Measurements from ENCODE around the gene CISD2.
"Not testable (repeated sequence)": the region's sequence is repeated elsewhere in the genome, so short reads cannot be mapped to it uniquely, and the experiment has no call there.

Gene CISD2

DNA sequence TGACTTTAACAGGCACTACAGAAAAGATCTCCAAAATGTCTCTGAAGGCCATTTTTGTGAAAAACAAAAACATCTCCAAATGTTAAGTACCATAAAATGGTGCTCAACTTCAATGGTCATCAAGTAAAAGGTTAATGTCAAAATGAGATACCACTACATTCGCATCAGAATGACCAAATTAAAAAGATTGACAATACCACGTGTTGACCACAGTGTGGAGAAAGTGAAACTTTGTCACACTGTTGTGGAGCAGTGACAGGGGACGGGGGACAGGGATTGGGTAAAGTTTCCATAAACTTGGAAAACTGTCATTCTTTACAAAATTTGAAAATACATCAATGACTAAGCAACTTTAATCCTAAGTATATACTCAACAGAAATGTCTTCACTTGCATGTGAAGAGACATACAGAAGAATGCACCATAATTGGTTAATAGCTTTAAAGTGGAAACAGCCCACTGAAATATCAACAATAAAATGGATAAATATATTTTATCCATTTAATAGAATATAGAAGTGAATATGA, 19.1 kb upstream of the CISD2 start:
- in situ Hi-C loops (cut with MboI; ENCODE audit: low sequenced_read_pairs): no loop called here

DNA sequence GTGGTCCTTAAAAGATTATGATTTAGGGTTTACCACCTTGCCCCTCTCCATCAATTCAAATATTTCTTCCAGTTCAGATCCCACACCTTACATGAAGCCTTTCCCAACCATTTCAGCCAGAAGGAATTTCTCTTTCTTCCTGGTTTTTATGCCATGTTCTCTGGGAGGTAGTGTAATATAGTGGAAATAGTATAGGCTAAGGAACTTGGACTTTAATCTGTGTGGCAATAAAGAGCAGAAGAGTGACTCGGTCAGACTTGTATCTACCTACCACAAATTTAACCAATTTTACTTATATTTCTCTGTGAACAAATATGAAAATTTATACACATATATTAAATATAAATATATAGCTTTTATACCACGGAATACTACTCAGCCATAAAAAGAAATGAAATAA, 18.4 kb upstream of the CISD2 start:
- in situ Hi-C loops (cut with MboI; ENCODE audit: low sequenced_read_pairs): no loop called here

GRCh38 chr4:102858828-102859464, 9.8 kb upstream of the CISD2 start:
- in situ Hi-C loops (cut with MboI; ENCODE audit: low sequenced_read_pairs): no loop called here

- in situ Hi-C loops (cut with MboI; ENCODE audit: low sequenced_read_pairs): no loop called here
These were observed 8.0 kb upstream of the CISD2 start for GRCh38 chr4:102860611-102861324.

- in situ Hi-C loops (cut with MboI; ENCODE audit: low sequenced_read_pairs): no loop called here
These were observed 6.8 kb upstream of the CISD2 start for GRCh38 chr4:102862016-102862415.

- in situ Hi-C loops (cut with MboI; ENCODE audit: low sequenced_read_pairs): no loop called here
These were observed 6.0 kb upstream of the CISD2 start for GRCh38 chr4:102862747-102863146.

DNA sequence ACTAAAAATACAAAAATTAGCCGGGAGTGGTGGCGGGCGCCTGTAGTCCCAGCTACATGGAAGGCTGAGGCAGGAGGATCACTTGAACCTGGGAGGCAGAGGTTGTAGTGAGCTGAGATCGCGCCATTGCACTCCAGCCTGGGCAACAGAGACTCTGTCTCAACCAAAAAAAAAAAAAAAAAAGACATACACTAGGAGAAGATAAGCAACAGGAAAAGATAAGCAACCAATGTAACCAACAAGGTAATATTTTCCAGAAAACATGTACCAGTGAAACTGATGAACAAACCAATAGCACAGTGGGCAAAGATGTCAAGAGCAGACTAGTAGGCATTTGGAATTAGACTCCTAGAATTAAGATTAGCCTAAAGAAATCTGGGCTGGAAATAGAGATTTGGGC, 3.5 kb upstream of the CISD2 start:
- in situ Hi-C loops (cut with MboI; ENCODE audit: low sequenced_read_pairs): not testable (repeated sequence)

- in situ Hi-C loops (cut with MboI; ENCODE audit: low sequenced_read_pairs): no loop called here
These were observed 1.3 kb upstream of the CISD2 start for GRCh38 chr4:102867278-102868152.

DNA sequence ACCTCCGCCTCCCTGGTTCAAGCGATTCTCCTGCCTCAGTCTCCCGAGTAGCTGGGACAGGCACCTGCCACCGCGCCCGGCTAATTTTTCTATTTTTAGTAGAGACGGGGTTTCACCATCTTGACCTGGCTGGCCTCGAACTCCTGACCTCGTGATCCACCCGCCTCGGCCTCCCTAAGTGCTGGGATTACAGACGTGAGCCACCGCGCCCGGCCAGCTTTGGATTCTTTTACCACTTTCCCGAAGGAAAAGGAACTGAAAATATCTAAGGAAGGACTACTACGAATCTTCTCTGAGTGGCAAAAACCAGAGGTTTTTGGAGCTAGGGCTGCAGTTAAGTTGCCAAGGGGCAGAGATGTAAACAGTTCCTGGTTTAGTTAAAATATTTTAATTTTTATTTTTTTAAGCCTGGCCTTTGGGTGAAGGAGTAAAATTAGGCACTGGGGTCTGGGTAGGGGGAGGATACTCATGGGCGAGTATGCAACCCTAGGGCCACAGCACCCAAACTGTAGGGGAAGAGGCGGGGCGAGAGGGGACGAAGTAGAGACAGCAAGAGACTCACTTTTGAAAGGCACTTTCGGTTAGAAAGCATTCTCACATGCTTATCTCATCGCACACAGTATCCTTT, 525 bp upstream of the CISD2 start:
- in situ Hi-C loops (cut with MboI; ENCODE audit: low sequenced_read_pairs): no loop called here

- in situ Hi-C loops (cut with MboI; ENCODE audit: low sequenced_read_pairs): no loop called here
These were observed 891 bp downstream of the CISD2 start for GRCh38 chr4:102869569-102870197.

DNA sequence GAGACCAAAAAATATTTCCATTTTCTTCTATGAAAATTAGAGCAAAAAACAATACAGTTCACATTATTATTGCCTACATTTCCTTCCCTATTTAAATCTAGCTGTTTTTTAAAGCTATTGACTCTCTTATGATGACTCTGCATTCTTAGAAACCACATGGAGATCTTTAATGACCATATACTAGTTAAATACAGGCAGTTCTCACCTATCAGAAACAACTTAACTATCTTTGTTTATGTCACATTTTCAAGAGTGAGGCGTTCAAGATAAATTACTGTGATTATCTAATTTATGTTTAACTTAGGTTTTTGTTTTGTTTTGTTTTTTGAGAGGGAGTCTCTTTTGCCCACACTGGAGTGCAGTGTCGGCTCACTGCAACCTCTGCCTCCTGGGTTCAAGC, 3.0 kb downstream of the CISD2 start:
- in situ Hi-C loops (cut with MboI; ENCODE audit: low sequenced_read_pairs): no loop called here

- in situ Hi-C loops (cut with MboI; ENCODE audit: low sequenced_read_pairs): not testable (repeated sequence)
These were observed 8.8 kb downstream of the CISD2 start for GRCh38 chr4:102877477-102878106.

GRCh38 chr4:102878349-102878748, 9.6 kb downstream of the CISD2 start:
- in situ Hi-C loops (cut with MboI; ENCODE audit: low sequenced_read_pairs): not testable (repeated sequence)

- in situ Hi-C loops (cut with MboI; ENCODE audit: low sequenced_read_pairs): no loop called here
These were observed 10.1 kb downstream of the CISD2 start for GRCh38 chr4:102878901-102879300.

- in situ Hi-C loops (cut with MboI; ENCODE audit: low sequenced_read_pairs): no loop called here
These were observed 12.6 kb downstream of the CISD2 start for GRCh38 chr4:102881343-102881742.

DNA sequence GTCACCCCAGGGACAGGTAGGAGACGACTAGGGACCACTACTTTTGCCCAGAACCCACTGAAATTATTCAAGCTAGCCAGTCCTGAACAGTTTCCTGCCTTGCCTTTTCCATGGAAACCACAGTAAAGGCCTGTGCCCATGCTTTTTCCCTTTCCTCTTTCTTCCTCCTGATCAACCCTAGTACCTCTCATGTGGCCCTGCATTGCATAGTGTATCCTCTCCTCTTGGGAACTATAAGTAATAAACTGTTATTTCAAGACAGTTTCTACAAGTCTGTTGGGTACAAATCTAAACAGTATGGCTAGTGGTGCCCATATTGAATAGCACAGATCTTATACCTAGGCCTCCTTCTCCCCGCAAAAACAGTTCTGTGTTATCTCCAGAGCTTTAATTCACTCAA, 14.5 kb downstream of the CISD2 start:
- in situ Hi-C loops (cut with MboI; ENCODE audit: low sequenced_read_pairs): no loop called here

DNA sequence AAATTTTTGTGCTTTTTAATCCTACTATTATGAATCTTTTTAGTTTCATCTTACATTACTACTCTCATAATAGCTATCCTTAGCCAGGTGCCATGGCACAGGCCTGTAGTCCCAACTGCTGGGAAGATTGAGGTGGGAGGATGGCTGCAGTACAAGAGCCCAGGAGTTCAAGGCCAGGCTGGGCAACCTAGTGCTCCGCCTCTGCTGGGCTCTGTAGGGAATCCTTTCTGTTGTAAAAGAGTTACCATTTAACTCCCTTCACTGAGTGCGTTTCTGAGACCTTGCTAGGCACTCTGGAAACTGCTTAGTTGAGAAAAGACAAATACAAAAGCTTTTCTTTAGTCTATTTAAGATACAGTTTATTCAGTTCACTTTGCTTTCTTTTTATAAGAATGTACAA, 19.8 kb downstream of the CISD2 start:
- in situ Hi-C loops (cut with MboI; ENCODE audit: low sequenced_read_pairs): not testable (repeated sequence)

DNA sequence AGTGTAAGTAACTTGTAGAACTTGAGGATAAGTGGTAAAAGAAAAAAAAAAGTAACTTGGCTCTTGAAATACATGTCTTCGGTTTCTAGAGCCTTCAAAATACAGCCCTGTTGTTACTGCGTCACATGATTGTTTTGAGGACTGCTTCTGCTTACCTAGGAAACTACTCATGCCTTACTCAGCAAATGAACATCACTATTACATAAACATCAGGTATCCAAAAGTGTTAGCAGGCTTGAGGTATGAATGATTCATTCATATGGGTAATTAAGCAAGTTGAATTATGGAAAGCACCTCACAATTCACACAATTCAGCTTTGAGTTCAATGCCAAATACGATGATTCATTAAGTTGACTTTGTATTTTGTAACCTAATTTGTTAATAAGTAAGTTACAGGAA, 21.1 kb downstream of the CISD2 start:
- in situ Hi-C loops (cut with MboI; ENCODE audit: low sequenced_read_pairs): not testable (repeated sequence)

- in situ Hi-C loops (cut with MboI; ENCODE audit: low sequenced_read_pairs): not testable (repeated sequence)
These were observed 27.8 kb downstream of the CISD2 start for GRCh38 chr4:102896547-102896946.

DNA sequence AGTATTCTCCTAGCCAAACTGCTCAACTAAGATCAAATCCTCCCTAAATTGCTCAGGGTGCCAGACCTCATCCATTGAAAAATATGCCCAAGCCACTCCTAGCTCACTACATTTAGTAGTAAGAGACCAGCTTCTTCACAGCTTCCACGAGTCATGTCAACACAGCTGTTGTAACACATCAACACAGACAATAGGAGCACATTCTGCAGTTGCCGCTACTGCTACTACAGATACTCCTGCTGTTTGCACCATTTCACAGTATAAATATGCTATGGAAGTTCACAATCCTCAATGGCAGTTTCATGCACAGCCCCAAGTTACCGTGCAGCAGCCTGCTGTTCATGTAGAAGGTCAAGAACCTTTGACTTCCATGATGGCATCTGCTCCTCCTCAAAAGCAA, 28.8 kb downstream of the CISD2 start:
- in situ Hi-C loops (cut with MboI; ENCODE audit: low sequenced_read_pairs): not testable (repeated sequence)

Measured in HL-60/S4 treated with phorbol 12-myristate 13-acetate at 8.2 ng/mL for 4 days and 3 days (cell line).